CD14-positive monocyte (primary cell): ENCODE results near the gene TPTE. TPM values are rescaled to one million over a fixed set of nuclear protein-coding genes. Genes with fewer than 3 reads are reported as not detected.
"Not testable (repeated sequence)": the region's sequence is repeated elsewhere in the genome, so short reads cannot be mapped to it uniquely, and the experiment has no call there.

Source experiments
- DNase-seq, 3 donors: peaks; one replicate each; pipeline ENCODE4 v3.0.0-alpha.2; 2011 to 2022
- H2AFZ ChIP-seq: 2 replicates; pipeline ENCODE4 v1.6.0; 2012; ENCODE audit warnings: mild to moderate bottlenecking, low read depth, low read length, inconsistent platforms; ENCODE audit not compliant: insufficient read depth, poor library complexity, severe bottlenecking
- H3K27ac ChIP-seq, 2 donors: 1 replicate in 1 of 2; 2 replicates in 1 of 2; pipeline ENCODE4 v1.5.1; 2012 to 2013; ENCODE audit warnings: low read length in 2 of 2, control low read depth in 1 of 2, inconsistent platforms in 1 of 2, low read depth in 1 of 2, mild to moderate bottlenecking in 1 of 2
- H3K27me3 ChIP-seq, 2 donors: one replicate each; pipeline versions ENCODE4 v1.6.0 to v1.6.1; 2011 to 2013; ENCODE audit warnings: low read length in 2 of 2; ENCODE audit not compliant: control insufficient read depth in 2 of 2, insufficient read depth in 2 of 2
- H3K36me3 ChIP-seq, 2 donors: replicated peaks in 1 of 2; 1 replicate in 1 of 2; 2 replicates in 1 of 2; pipeline versions ENCODE4 v1.5.1 to v1.6.1; 2012 to 2013; ENCODE audit warnings: low read length in 2 of 2, control low read depth in 1 of 2, inconsistent platforms in 1 of 2, mild to moderate bottlenecking in 1 of 2; ENCODE audit not compliant: insufficient read depth in 2 of 2, control insufficient read depth in 1 of 2
- H3K4me1 ChIP-seq, 2 donors: 1 replicate in 1 of 2; 2 replicates in 1 of 2; pipeline versions ENCODE4 v1.5.1 to v1.6.1; 2012 to 2013; ENCODE audit warnings: low read length in 2 of 2, control low read depth in 1 of 2, inconsistent platforms in 1 of 2, mild to moderate bottlenecking in 1 of 2, moderate library complexity in 1 of 2; ENCODE audit not compliant: insufficient read depth in 2 of 2, control insufficient read depth in 1 of 2
- H3K4me2 ChIP-seq: replicated peaks from 2 replicates; pipeline ENCODE3; 2012; ENCODE audit warnings: low read length, moderate library complexity, mild to moderate bottlenecking; ENCODE audit not compliant: poor library complexity, severe bottlenecking; ENCODE audit errors: extremely low read depth
- H3K4me3 ChIP-seq, 3 experiments: fragments of 200-600 bp in 1 of 3; sonication (generic) in 1 of 3; replicated peaks in 1 of 3; 1 replicate in 2 of 3; 2 replicates in 1 of 3; pipeline ENCODE4 v1.5.1; 2011 to 2013; ENCODE audit warnings: low read length in 3 of 3, mild to moderate bottlenecking in 3 of 3, control low read depth in 2 of 3, low read depth in 2 of 3, inconsistent platforms in 1 of 3, moderate library complexity in 1 of 3
- H3K79me2 ChIP-seq: 2 replicates; pipeline ENCODE4 v1.6.0; 2012; ENCODE audit warnings: mild to moderate bottlenecking, control low read depth, inconsistent platforms, low read length, moderate library complexity; ENCODE audit not compliant: insufficient read depth
- H3K9ac ChIP-seq: 2 replicates; pipeline ENCODE4 v1.6.0; 2017; ENCODE audit warnings: low read length, mild to moderate bottlenecking; ENCODE audit not compliant: insufficient read depth, poor library complexity, severe bottlenecking
- H3K9me3 ChIP-seq, 2 donors: replicated peaks in 1 of 2; 1 replicate in 1 of 2; 2 replicates in 1 of 2; pipeline versions ENCODE4 v1.5.1 to v1.6.1; 2012 to 2013; ENCODE audit warnings: low read length in 2 of 2, control low read depth in 1 of 2; ENCODE audit not compliant: control insufficient read depth in 1 of 2, insufficient read depth in 1 of 2
- H4K20me1 ChIP-seq: 2 replicates; pipeline ENCODE4 v1.6.0; 2012; ENCODE audit warnings: mild to moderate bottlenecking, low read length, control low read depth, moderate library complexity; ENCODE audit not compliant: insufficient read depth
- H3K27ac Mint-ChIP-seq, 7 donors: one replicate each; pipeline ENCODE4 v1.8.0; 2020; ENCODE audit warnings: mild to moderate bottlenecking in 7 of 7, mixed read lengths in 7 of 7, moderate library complexity in 6 of 7, inconsistent platforms in 2 of 7
- H3K27me3 Mint-ChIP-seq, 3 donors: one replicate each; pipeline ENCODE4 v1.8.0; 2021 to 2022; ENCODE audit warnings: low read depth in 3 of 3, mild to moderate bottlenecking in 3 of 3, mixed read lengths in 3 of 3, moderate library complexity in 3 of 3, inconsistent platforms in 1 of 3
- H3K36me3 Mint-ChIP-seq, 2 donors: one replicate each; pipeline ENCODE4 v1.8.0; 2020; ENCODE audit warnings: mixed read lengths in 2 of 2, inconsistent platforms in 1 of 2, mild to moderate bottlenecking in 1 of 2
- H3K4me1 Mint-ChIP-seq: one replicate; pipeline ENCODE4 v1.8.0; 2020; ENCODE audit warnings: mild to moderate bottlenecking, mixed read lengths
- H3K4me3 Mint-ChIP-seq, 2 donors: one replicate each; pipeline ENCODE4 v1.8.0; 2020; ENCODE audit warnings: mild to moderate bottlenecking in 2 of 2, mixed read lengths in 2 of 2, moderate library complexity in 1 of 2
- H3K9me3 Mint-ChIP-seq, 7 donors: one replicate each; pipeline ENCODE4 v1.8.0; 2020 to 2022; ENCODE audit warnings: mixed read lengths in 7 of 7, mild to moderate bottlenecking in 6 of 7, moderate library complexity in 6 of 7, inconsistent platforms in 2 of 7
- WGBS: methylation state at CpG from one replicate; pipeline ENCODE4 v1.1.5; 2013; ENCODE audit warnings: missing lambda C conversion rate; ENCODE audit not compliant: insufficient coverage; 5-methylcytosine and 5-hydroxymethylcytosine counted together
- intact Hi-C, 2 donors: fragments of 100-400 bp; cut with micrococcal nuclease; formaldehyde crosslinking; loops; one replicate each; pipeline versions ENCODE4 v1.15.0 to v1.15.1; 2023
- polyA plus RNA-seq, 3 donors: library from polyadenylated mRNA; depleted of rRNA in 1 of 3; unstranded in 2 of 3; stranded (reverse) in 1 of 3; fragments of 300-500 nt in 2 of 3; fragments of >200 nt in 1 of 3; fragmentation: Illumina TruSeq in 2 of 3; gene quantifications; 1 replicate in 2 of 3; 2 replicates in 1 of 3; pipeline ENCODE4 v1.2.3, GENCODE V29; 2012 to 2021
- TF ChIP-seq, protein P1 (sequence below): fragments of 200-600 bp; IDR thresholded peaks from one replicate; pipeline ENCODE4 v1.8.0; 2022; ENCODE audit warnings: antibody characterized with exemption, mild to moderate bottlenecking

Gene TPTE
- polyA plus RNA-seq, 3 donors, result not detected

DNA sequence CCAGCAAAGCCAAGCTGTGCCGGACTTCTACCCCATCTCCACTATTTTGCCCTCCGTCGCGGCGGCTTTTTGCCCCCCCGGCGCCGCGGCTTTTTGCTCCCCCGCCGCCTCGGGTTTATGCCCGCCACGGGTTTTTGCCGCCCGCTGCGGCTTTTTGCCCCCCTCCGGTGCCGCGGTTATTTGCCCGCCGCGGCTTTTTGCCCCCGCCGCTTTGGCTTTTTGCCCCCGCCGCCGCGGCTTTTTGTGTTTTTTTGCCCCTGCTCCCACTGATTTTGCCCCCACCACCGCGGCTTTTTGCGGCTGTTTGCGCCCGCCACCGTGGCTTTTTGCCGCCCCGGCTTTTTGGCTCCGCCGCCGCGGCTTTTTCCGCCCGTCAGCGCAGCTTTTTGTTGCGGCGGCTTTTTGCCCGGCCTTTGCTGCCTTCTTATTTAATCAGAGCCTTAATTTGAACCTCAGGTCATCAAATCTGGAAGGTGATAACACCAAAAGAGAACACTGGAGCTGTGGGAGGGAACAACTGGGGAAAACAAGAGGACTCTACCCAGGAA, 106.0 kb downstream of the TPTE start:
- intact Hi-C loops, result no loop called here
- no peak overlapping the region for H3K27ac Mint-ChIP-seq

DNA sequence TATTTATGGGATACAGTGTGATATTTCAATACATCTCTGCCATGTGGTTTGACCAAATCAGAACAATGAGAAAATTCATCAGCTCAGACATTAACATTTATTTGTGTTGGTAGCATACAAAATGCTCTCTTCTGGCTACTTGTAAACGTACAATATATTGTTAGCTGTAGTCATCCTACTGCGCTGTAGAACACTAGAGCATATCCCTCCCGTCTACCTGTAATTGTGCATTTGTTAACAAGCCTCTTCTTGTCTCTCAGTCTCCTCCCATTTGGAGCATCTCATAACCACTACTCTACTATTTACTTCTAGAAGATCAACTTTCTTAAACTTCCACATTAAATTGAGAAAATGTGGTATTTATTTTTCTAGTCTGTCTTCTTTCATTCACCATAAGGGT, 107.9 kb downstream of the TPTE start:
- H3K27me3 ChIP-seq, H3K27ac Mint-ChIP-seq, intact Hi-C loops, H3K27ac ChIP-seq, H3K36me3 ChIP-seq, H3K27me3 Mint-ChIP-seq, H3K4me3 Mint-ChIP-seq, H2AFZ ChIP-seq, H3K36me3 Mint-ChIP-seq, DNase-seq, H3K4me1 ChIP-seq, H3K9ac ChIP-seq, H4K20me1 ChIP-seq, H3K4me2 ChIP-seq, H3K79me2 ChIP-seq, H3K4me1 Mint-ChIP-seq, H3K9me3 Mint-ChIP-seq, H3K4me3 ChIP-seq: not testable (repeated sequence)
- peaks cover 20 to 35% of the 10 kb centered on the region in 2 donors for H3K9me3 ChIP-seq
- WGBS, result no CpG with 5 or more reads among the region's 3 CpGs

More for the DNA sequence above, 106.0 kb downstream of the TPTE start:
- Histone ChIP-seq H3K9ac (no peak overlapping the region), H3K79me2 (no peaks in the 10 kb centered on the region), H3K4me1 (no peaks in the 10 kb centered on the region), H3K27me3 (no peaks in the 10 kb centered on the region), H3K9me3 (peaks cover 23 to 38% of the 10 kb centered on the region in 2 donors), H3K27ac (no peak overlapping the region), H3K4me3 (no peak overlapping the region), H3K36me3 (no peaks in the 10 kb centered on the region), H2AFZ (no peak overlapping the region), H3K4me2 (no peak overlapping the region), H4K20me1 (no peaks in the 10 kb centered on the region)
- Mint-ChIP-seq H3K27me3 (no peaks in the 10 kb centered on the region), H3K9me3 (no peaks in the 10 kb centered on the region), H3K4me1 (no peaks in the 10 kb centered on the region), H3K36me3 (no peaks in the 10 kb centered on the region), H3K4me3 (no peak overlapping the region)
- 60% methylated on average over 47 of the region's 47 CpGs for WGBS
- TF ChIP-seq, protein P1, sequence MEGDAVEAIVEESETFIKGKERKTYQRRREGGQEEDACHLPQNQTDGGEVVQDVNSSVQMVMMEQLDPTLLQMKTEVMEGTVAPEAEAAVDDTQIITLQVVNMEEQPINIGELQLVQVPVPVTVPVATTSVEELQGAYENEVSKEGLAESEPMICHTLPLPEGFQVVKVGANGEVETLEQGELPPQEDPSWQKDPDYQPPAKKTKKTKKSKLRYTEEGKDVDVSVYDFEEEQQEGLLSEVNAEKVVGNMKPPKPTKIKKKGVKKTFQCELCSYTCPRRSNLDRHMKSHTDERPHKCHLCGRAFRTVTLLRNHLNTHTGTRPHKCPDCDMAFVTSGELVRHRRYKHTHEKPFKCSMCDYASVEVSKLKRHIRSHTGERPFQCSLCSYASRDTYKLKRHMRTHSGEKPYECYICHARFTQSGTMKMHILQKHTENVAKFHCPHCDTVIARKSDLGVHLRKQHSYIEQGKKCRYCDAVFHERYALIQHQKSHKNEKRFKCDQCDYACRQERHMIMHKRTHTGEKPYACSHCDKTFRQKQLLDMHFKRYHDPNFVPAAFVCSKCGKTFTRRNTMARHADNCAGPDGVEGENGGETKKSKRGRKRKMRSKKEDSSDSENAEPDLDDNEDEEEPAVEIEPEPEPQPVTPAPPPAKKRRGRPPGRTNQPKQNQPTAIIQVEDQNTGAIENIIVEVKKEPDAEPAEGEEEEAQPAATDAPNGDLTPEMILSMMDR, result no peak
- no peak for DNase-seq

DNA sequence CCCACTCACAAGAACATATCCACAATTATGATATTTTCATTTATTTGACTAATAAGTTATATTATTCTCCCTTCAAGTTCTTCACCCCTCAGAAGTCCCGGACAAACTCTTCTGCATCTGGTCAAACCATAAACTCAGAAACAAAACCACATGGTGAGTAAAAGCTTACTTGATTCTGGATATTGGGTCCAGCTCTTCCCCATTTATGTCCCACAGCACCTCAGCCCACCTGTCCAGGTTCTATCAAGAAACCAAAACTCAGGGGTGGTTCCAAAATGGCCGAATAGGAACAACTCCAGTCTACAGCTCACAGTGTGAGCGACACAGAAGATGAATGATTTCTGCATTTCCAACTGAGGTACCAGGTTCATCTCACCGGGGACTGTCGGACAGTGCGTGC, 109.4 kb downstream of the TPTE start:
- H3K4me3 ChIP-seq, H3K27me3 Mint-ChIP-seq, H3K27me3 ChIP-seq, H3K9me3 Mint-ChIP-seq, H3K27ac Mint-ChIP-seq, H3K36me3 ChIP-seq, H3K9ac ChIP-seq, DNase-seq, H3K4me1 Mint-ChIP-seq, H3K36me3 Mint-ChIP-seq, H3K4me2 ChIP-seq, H3K4me3 Mint-ChIP-seq, intact Hi-C loops, H2AFZ ChIP-seq, H3K4me1 ChIP-seq, H3K79me2 ChIP-seq, H4K20me1 ChIP-seq, H3K27ac ChIP-seq: not testable (repeated sequence)
- peaks cover 20 to 31% of the 10 kb centered on the region in 2 donors for H3K9me3 ChIP-seq
- WGBS, result 68% methylated on average over 6 of the region's 6 CpGs

DNA sequence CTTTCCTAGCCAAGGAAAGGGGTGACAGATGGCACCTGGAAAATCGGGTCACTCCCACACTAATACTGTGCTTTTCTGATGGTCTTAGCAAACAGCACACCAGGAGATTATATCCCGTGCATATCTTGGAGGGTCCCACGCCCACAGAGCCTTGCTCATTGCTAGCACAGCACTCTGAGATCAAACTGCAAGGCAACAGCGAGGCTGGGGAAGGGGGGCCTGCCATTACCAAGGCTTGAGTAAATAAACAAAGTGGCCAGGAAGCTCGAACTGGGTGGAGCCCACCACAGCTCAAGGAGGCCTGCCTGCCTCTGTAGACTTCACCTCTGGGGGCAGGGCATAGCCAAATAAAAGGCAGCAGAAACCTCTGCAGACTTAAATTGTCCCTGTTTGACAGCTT, 109.9 kb downstream of the TPTE start:
- H3K4me2 ChIP-seq, H3K4me3 ChIP-seq, H3K4me1 ChIP-seq, H3K79me2 ChIP-seq, H3K27me3 Mint-ChIP-seq, H3K9me3 Mint-ChIP-seq, H4K20me1 ChIP-seq, H2AFZ ChIP-seq, H3K27ac ChIP-seq, intact Hi-C loops, H3K4me3 Mint-ChIP-seq, H3K36me3 Mint-ChIP-seq, H3K27me3 ChIP-seq, H3K36me3 ChIP-seq, H3K9ac ChIP-seq, H3K27ac Mint-ChIP-seq, DNase-seq, H3K4me1 Mint-ChIP-seq: not testable (repeated sequence)
- 60% methylated on average over 5 of the region's 5 CpGs for WGBS
- peaks cover 20 to 27% of the 10 kb centered on the region in 2 donors for H3K9me3 ChIP-seq
